22Rv1 (cell line): ENCODE measurements around the gene TMEM132D.

Source experiments
- H3K27ac ChIP-seq: fragments of 450-650 bp; 2 replicates; pipeline ENCODE4 v1.5.1; 2017
- CTCF ChIP-seq: fragments of 450-650 bp; IDR thresholded peaks from 2 replicates; pipeline ENCODE4 v1.5.1; 2017; ENCODE audit warnings: mild to moderate bottlenecking
- ZFX ChIP-seq: fragments of 450-650 bp; IDR thresholded peaks from 2 replicates; pipeline ENCODE4 v1.6.1; 2017; ENCODE audit warnings: antibody characterized with exemption, borderline replicate concordance

The TMEM132D gene

GRCh38 chr12:129393357-129393937, 510.4 kb downstream of the TMEM132D start:
- H3K27ac ChIP-seq = no peak overlapping the region
- TF ChIP-seq ZFX = no peak
- no peak for TF ChIP-seq CTCF

GRCh38 chr12:129385637-129385990, 518.2 kb downstream of the TMEM132D start:
- TF ChIP-seq ZFX (no peak), CTCF (no peak)
- H3K27ac ChIP-seq = no peak overlapping the region

GRCh38 chr12:129383956-129384355, 519.9 kb downstream of the TMEM132D start:
- TF ChIP-seq ZFX (no peak), CTCF (no peak)
- no peak overlapping the region for H3K27ac ChIP-seq

- TF ChIP-seq CTCF = no peak
- no peak for TF ChIP-seq ZFX
- no peak overlapping the region for H3K27ac ChIP-seq
These were observed 522.1 kb downstream of the TMEM132D start for GRCh38 chr12:129381715-129382114.

GRCh38 chr12:129379076-129379804, 524.6 kb downstream of the TMEM132D start:
- H3K27ac ChIP-seq = no peak overlapping the region
- TF ChIP-seq CTCF = no peak

GRCh38 chr12:129378496-129378895, 525.3 kb downstream of the TMEM132D start:
- no peak overlapping the region for H3K27ac ChIP-seq
- TF ChIP-seq CTCF = no peak
- TF ChIP-seq ZFX = no peak

GRCh38 chr12:129373746-129374145, 530.1 kb downstream of the TMEM132D start:
- TF ChIP-seq ZFX = no peak
- TF ChIP-seq CTCF = no peak
- no peak overlapping the region for H3K27ac ChIP-seq
